NCI-H187 treated with DMSO at 0.1 percent for 48 hours (cell line): Measurements from ENCODE around the gene FGF4.

Source experiments
- DNase-seq: peaks from one replicate; lab custom pipeline; 2025; lab: John Stamatoyannopoulos, UW

Gene FGF4, protein sequence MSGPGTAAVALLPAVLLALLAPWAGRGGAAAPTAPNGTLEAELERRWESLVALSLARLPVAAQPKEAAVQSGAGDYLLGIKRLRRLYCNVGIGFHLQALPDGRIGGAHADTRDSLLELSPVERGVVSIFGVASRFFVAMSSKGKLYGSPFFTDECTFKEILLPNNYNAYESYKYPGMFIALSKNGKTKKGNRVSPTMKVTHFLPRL

DNA sequence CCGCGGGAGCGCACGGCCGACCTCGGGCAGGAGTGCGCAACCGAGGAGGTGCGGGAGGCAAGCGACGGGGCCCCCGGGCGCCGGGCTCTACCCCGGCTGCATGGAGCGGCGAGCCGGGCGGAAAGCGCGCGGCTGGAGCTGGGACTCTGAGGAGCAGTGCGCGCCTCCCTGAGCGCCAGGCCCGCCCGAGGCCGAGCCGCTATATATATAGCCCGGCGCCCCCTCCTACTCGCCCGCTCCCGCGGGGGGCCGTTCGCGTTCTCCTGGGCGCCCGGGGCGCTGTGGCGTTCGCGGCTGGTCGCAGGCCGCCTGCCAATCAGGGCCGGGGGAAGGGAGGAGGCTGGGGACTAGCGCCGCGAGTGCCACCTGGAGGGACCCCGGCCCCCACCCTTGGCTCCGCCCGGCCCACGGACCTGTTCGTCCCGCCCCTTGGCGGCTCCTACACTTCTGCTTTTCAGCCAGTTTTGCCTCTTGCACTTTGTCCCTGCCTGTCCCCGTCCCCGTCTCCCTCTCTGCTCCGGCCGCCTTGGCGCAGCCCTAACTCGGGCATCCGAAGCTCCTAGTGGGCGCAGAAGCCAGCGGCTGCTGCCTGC is at the start of gene FGF4:
Gene FGF4, minus strand, starts transcription at position 179 of the 593 bp plus-strand sequence. CDS start 257 bp downstream, outside the sequence.
- no peak for DNase-seq

DNA sequence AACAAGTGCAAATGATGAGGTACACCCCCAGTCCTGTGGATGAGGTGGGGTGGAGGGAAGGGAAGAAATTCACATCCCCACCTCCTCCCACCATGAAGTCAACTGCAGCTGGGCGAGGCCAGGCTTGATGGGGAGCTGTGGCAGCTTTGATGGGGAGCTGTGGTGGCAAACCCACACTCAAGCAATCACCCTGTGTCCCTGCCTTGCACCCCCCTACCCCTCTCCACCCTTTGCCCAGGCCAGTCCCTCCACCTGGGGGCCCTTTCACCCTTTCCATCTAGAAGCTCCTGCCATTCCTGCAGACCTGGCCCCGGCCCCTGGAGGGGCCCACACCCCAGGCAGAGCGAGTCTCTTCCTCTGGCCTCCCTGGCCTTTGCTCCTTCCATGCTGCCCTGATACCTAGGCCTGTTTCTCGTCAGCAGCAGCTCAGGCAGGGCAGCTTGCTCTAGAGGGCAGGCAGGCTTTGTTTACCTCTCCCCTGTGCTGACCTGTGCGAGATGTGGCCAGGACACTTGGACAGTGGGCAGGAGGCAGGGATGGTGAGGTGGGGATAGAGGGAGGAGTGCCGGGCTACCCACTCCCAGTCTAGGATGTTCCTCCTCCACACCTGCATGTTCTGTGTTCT is 48.6 kb upstream of the FGF4 start:
- no peak for DNase-seq

DNA sequence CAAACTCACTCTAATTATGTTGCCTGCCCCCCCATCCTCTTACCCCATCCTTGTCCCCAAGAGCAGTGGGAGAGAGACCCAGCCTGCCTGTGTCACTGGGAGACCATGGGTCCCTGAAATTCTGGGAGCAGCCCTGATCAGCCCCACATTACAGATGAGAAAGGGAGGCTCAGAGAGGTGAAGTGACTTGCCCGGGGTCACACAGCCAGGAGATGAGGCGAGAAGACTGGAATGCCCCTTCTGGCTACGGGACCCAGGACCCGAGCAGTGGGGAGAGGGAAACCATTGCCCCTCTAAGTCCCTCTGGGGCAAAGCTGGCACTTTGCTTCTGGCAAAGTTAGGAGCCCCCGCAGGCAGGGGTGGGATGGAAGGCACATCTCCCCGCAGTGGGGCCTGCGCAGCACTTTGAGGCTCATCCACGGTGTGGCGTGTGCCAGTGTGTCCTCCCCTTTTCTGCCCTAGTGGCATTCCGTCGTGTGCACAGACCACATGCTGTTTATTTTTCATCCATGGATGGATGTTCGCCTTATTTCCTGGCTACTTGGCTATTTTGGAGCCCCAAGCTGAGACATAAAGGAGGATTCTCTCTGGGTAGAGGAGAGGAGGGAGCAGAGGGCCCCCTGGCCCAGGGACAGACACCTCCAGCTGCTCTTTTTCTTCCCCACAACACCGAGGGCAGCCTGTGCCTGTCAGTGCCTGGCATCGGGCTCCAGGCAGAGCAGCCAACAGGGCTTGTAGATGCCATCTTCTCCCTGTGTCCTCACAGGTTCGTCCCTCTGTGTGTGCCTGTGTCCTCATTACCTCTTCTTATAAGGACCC is 47.7 kb upstream of the FGF4 start:
- no peak for DNase-seq

DNA sequence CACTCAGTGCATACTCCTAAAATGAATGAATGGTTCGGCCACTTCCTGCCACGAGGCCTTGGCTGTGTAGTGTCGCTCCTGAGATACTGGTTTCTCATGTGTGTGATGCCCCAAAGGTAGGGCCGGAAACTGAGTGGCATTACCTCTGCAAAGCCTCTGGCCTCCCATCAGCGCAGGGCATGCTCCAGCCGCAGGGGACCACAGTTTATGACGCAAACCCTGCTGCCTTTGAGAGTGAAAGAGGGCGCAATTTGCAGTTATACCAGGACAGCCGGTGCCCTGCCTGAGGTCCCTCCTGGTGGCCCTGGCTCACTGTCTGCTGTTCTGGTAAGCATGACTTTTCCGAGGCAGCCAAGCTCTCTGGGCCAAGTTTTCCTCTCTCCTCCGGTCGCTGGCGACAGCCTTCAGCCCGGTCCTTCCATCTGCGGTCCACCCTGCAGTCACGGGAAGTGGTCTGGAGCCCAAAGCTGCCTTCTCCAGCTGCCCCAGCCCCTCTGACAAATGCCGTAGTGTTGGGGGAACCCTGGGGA is 46.4 kb upstream of the FGF4 start:
- no peak for DNase-seq

DNA sequence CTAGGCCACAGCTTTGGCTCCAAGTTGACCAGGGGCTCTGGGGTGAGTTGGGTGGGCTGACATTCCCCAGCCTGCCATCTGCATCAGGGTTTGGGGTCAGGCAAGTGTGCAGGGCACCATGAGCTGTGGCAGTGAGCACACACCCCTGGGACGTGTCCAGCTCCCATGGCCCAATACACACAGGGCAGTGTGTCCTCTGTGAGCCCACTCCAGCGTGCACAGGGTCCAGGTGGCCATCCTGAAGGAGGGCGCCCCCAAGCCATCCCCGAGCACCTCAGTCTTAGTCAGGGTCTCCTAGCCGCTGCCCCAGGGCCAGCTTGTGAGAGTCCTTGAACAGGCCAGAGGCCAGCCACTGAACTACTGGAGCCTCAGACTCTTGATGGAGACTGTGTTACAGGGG is 45.3 kb upstream of the FGF4 start:
- DNase-seq, result no peak

DNA sequence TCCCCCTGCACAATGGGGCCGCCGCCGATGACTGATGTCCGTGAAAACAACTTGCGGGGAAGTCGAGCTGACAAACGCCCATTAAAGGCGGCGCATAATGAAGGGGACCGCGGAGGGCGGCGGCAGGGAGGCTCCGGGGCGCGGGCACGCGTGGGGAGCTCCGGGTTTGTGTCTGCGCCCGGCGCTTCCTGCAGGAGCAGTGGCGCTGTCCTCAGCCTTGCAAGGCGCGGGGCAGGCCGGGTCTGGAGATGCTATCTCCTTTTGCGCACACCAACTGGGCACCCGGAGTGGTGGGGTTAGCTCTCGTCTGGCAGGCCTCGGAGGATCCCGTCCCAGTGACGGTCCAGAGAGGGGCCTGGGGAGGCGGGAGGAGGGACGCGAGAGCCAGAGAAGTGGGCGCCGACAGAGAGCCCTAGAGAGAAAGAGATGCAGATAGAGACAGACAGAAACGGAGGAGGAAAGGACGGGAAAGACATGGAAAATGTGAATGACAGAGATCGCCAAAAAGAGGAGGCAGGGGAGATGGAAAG is 44.5 kb upstream of the FGF4 start:
- no peak for DNase-seq

DNA sequence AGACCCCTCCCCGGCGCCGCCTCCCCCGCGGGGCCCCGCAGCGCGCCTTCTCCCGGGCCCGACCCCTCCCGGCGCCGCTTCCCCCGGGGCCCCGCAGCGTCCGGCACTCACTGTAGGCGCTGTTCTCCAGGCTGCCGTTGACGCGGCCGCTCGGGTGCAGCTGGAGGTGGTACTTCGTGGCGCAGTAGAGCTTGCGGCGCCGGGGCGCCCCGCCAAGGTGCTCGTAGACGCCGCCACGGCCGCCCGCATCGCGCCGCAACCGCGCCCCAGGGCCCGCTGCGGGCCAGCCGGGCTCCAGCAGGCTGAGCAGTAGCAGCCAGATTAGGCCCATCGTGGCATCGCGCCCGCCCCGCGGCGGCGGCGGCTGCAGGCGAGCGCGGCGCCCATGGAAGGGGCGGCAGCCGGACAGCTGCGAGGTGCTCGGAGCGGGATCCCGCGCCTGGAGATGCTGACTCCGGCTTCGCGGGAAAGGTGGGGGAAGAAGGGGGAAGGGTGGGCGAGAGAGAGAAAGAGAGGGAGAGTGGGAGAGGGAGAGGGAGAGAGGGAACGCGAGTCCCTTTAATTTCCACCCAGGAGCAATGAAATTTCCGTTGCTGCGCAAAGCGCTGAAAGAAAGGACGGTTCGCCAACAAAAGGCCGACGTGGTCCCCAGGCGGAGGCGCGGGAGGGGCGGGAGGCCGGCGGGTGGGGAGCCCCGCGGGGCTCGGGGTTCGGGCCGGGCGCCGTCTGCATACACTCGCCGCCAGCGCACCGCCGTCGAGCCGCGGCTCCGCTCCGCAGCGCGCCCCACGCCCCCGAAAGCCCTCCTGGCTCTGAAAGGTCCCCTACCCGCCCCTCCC is 43.7 kb upstream of the FGF4 start, which contains the start of gene FGF3:
Gene FGF3, minus strand, starts transcription at position 814 of the 839 bp plus-strand sequence. Its CDS starts 483 bp downstream, at position 331.
- DNase-seq, result no peak

DNA sequence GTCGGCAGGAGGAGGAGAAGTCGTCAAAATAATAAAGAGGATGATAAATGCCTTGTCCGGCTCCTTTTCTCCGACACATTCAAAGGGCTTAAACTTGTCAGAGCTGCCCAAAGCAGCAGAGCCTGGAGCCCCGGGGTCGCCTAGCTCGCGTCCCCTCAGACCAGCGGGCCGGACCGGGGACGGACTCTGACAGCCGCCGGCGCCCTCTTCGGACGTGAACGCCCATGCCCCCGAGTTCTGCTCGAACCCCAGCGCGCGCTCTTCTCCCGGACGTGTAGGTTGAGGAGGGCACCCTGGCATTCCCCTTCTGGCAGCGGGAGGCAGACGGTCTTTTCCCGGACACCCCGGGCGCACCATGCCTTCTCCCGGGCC is 43.1 kb upstream of the FGF4 start:
- no peak for DNase-seq

DNA sequence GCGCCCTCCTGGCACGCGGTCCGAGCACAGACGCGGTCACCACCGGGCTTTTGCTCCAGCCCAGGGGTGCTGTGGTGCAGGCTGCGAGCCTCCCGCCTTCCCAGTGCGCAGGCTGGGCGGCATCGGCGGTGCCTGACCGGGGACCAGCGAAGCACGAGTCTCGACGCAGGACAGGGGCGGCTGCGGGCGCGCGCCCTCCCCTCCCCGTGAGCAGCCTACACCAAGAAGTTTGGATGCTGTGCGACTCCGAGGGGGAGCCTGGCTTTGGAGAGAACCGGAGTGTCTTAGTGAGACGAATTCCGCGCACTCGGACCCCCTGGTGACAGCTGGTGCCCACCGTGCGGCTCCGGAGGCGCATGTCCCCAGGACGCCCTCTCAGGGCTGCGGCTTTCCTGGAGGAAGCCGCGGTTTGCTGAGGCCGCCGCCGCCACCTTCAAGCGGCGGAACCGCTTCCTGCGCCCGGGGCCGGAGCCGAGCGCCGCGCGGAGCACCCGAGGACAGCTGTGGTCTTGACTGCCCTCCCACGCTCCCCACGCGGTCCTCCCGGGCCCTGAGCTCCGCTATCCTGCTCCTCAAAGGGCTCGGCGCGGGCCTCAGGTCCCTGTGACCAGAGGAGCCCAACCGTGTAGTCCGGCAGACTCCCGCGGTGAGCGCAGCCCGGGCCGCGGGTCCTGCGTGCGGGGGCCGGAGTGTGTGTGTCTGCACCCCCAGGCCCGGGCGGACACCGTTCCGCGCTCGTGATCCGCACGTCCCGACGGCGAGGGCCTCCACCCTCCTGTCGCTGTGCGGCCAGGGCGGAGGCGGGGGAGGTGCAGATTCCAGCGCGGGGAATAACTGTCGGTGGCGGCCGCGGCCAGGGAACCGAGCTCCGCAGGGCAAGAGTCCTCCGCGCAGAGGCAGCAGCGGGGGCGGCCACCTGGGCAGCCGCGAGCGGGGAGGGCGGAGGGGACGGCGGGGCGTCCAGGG is 42.4 kb upstream of the FGF4 start:
- no peak for DNase-seq

DNA sequence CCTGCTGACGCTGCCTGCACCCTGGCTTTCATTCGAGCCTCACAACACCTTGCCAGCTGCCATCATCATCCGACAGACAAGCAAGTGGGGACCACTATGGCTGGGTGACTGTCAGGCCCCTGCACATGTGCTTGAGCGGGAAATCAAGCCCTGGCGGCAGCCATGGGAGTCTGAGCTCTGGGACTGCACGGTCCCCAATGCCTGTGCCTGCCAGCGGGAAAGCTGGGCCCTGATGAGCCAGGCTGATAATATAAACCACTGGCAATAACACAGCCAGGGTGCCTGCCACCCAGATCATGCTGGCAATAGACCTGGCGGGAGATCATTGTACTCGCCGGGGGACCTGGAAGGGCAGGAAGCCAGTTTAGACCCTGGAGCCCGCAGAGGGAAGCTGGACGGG is 41.5 kb upstream of the FGF4 start:
- no peak for DNase-seq

DNA sequence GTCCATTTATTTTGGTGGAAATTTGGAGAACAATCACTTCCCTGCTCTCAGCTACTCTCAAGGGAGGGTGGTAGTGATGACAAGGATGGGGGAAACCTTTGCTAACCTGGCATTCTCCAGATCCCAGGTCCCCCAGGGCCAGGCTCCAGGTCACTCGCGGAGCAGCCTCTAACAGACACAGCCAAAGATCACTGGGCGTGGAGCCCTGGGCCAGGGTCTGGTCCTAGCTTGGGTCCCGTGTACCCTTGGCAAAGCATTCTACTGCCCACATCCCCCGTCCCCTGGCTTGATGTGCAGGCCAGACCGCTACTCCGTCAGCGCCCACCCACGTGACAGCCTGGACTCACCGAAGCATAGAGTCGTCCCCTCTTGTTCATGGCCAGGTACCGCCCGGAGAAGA is 40.8 kb upstream of the FGF4 start:
- DNase-seq, result no peak

DNA sequence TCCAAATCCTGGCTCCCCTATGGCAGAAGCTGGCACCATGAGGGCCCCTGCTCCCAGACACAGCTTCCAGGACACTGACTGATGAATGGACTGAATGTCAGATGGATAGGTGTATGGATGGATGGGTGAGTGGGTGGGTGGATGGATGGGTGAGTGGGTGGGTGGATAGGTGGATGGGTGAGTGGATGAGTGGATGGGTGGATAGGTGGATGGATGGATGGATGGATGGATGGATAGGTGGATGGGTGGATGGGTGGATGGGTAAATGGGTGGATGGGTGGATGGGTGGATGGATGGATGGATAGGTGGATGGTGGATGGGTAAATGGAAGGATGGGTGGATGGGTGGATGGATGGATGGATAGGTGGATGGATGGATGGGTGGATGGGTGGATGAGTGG is 39.8 kb upstream of the FGF4 start:
- DNase-seq, result no peak

DNA sequence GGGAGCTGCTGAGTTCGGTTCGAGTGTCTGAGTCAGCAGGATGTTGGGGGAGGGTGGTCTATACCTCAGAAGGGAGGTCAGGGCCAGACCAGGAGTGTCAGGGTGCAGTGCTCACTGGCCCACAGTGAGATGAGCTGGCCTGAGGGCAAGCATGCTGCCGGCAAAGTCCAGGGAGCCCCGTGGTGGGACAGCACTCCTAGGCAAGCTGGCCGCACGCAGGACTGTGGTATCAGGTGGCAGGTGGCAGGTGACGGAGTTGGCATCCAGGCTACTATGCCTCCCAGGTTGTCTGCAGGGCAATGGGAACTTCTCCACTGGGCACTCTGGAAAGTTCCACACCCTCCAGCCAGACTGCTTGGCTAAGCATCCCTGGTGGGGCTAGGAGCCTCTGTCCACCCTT is 39.3 kb upstream of the FGF4 start:
- no peak for DNase-seq

DNA sequence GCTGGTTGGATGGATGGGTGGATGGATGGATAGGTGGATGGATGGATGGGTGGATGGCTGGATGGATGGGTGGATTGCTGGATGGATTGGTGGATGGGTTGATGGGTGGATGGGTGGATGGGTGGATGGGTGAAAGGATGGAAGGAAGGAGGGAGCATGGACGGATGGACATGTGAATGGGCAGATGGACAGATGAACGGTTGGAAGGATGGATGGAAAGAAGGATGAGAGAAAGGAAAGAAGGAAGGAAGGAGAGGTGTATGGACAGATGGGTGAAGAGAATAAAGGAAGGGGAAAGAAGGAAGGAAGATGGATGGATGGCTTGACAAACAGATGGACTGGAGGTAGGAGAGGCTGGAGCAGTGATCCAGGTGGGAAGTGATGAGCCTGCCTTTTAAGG is 38.7 kb upstream of the FGF4 start:
- DNase-seq, result no peak

DNA sequence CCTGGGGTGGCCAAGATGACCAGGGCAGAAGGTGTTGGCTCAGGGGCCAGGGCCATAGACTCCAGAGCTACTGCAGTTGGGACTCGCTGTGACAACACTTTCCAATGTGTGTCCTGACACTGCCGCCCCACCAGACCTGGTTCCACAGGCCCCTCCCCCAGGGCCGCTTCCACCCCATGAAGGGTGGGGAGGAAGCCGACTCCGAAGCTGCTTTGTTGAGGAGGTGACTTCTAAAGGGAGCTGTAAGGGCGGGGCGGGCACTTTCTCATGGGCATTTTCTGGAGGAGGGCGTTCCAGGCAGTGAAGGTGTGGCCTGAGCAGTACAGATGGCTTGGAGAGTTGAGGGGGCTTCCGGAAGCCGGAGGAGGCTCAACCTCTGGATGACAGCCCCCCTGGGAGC is 37.8 kb upstream of the FGF4 start:
- DNase-seq, result no peak

DNA sequence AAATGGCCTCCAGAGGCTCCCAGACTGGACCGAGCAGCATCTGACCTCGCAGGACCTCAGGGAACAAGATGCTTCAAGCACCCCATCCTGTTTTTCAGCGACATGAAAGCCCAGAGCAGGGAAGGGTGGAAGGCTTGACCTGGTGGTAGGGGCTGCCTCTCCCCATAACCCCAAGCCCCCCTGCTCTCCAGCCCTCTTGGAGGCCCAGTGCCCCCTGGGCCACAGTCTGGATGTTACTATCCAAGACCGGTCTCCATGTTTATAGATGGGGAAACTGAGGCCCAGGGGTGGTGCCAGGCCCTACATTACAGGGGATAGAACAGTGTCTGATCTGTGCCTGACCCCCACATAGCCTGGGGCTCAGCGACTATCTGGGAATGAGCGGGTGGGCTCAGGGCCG is 37.1 kb upstream of the FGF4 start:
- no peak for DNase-seq

DNA sequence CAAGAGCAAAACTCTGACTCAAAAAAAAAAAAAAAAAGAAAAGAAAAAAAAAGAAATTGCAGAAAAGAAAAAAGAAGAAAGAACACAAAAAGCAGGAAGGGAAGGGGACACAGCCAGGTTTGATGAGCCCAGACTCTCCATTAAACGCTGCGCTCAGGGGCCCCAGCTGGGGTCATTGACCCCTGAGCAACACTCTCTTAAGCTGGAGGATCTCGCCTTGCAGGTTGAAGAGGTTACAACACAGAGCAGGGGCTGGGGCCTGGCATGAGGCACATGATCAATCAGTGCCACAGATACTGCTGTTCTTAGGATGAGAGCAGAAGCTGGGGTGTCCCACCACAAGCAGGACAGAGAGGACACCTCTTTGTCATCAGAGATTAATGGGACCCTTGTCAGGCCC is 36.3 kb upstream of the FGF4 start:
- DNase-seq, result no peak

DNA sequence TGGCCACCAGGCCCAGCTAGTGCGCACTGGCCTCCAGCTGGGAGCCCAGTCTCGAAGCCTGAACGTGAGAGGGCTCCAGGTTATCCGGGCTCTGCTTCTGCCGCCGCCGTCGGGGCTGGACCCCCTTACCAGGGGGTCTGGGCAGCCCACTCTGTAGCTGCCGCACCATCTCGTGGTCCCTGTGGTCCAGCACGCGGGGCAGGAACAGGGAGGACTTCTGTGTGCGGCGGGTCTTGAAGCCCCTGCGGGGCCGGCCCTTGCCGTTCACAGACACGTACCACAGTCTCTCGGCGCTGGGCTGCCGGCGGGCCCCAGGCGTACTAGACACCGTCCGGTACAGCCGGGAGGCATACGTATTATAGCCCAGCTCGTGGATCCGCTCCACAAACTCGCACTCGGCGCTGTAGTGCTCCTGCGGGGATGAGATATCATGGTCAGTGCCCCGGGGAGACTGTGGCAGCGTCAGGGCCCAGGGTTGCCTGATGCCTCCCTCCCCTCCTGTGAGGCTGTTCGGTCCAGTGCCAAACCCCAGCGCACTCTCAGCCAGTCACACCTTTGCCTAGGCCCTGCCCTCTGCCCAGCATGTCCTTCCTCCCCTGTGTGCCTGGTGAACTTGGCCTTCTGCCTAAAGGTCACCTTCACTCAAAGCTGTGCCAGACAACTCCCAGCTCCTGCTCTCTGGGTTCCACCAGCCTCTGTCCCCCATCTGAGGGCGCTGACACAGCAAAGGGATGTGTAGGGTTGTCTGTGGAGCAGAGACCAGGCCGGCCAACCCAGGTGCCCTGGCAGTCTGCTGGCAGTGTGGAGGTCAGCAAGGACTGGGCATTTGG is 35.4 kb upstream of the FGF4 start:
- DNase-seq, result no peak

DNA sequence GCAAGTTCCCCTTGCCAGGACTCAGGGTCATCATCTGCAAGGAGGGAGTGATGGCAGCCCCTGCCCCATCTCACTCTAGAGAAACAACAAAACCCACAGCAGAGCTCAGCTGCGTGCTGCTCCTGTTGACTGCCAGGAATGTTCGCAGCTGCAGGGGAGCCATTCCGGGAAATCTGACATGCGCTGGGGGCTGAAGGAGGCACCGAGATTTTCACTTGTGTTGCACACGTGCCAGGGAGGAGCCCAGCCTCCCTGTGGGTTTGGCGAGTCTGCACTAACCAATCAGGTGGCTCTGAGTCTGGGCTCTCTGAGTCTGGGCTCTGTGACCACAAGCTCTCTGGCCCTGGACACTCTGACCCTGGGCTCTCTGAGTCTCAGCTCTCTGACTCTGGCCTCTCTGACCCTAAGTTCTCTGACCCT is 33.5 kb upstream of the FGF4 start:
- DNase-seq, result no peak
